ENCODE measurements around the gene STK32B. TPM values are rescaled to one million over a fixed set of nuclear protein-coding genes. Genes with fewer than 3 reads are reported as not detected.

Gene STK32B
- total and polyA plus RNA-seq, 2 donors (not counting 3 experiments of a cell fraction or from before 2014, with no cell fraction given), result 5.6 to 7.8 TPM

DNA sequence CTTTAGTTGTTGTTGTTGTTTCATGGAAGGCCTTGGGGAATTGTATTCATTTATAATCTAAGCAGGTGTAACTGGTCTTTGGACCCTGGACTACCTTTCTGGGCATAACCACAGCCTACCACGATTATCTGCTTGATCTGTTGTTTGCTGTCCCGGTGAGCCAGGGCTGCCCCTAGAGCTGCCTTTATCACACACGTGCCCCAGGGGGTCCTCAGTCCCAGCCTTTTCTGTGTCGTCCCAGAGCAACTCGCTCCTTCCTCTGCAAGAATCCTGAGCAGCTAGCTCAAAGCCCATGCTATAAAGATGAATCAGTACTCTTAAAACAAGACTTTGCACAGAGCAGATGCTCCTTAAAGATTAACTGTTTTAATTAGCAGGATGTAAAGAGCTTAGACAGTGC is 383.9 kb downstream of the STK32B start:
- Histone ChIP-seq H3K36me3 (ENCODE audit: control insufficient read depth in 2 of 2, extremely low read depth in 1 of 2, insufficient read depth in 2 of 2, low read length in 2 of 2) (no peaks in the 10 kb centered on the region), H2AFZ (ENCODE audit: low read depth, low read length) (no peak overlapping the region), H3K27ac (ENCODE audit: insufficient read depth, low read depth, low read length) (no peak overlapping the region), H3K79me2 (ENCODE audit: control insufficient read depth, insufficient read depth, low read length) (no peaks in the 10 kb centered on the region), H3K9me3 (replicated peaks; ENCODE audit: control insufficient read depth, insufficient read depth, low read length) (no peaks in the 10 kb centered on the region), H3K4me3 (replicated peaks in 1 of 3; ENCODE audit: insufficient read depth in 1 of 3, low read depth in 1 of 3, low read length in 3 of 3) (no peak overlapping the region), H4K20me1 (replicated peaks; ENCODE audit: control insufficient read depth, extremely low read depth, insufficient read depth, low read length) (no peaks in the 10 kb centered on the region), H3K9ac (replicated peaks; ENCODE audit: extremely low read depth, insufficient read depth, low read length) (no peak overlapping the region), H3K4me1 (ENCODE audit: control insufficient read depth, extremely low read depth, insufficient read depth, low read length) (no peaks in the 10 kb centered on the region), H3K4me2 (ENCODE audit: insufficient read depth, low read length) (no peak overlapping the region), H3K27me3 (ENCODE audit: control insufficient read depth in 2 of 2, insufficient read depth in 2 of 2, low read length in 2 of 2) (no peaks in the 10 kb centered on the region), H3K9me1 (replicated peaks; ENCODE audit: control insufficient read depth, extremely low read depth, insufficient read depth, low read length) (no peaks in the 10 kb centered on the region)
- TF ChIP-seq MYC (IDR thresholded peaks at IDR 0.05; ENCODE audit: low read depth, low read length) (no peak), POLR2AphosphoS5 (IDR thresholded peaks at IDR 0.05; ENCODE audit: insufficient read depth, low read depth, low read length) (no peak), EZH2 (IDR thresholded peaks at IDR 0.05; ENCODE audit: borderline replicate concordance, low read depth, low read length, severe bottlenecking) (no peak)
- TF ChIP-seq, protein P1, sequence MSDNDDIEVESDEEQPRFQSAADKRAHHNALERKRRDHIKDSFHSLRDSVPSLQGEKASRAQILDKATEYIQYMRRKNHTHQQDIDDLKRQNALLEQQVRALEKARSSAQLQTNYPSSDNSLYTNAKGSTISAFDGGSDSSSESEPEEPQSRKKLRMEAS (IDR thresholded peaks at IDR 0.05; ENCODE audit: insufficient read depth, insufficient read length), result no peak
- DNase-seq (ENCODE audit: low read depth, low spot score), result no peak
- intact Hi-C loops (cut with micrococcal nuclease) (no loop called here), dilution Hi-C loops (cut with MboI; ENCODE audit: extremely low pct_ligation_motif_present, low sequenced_read_pairs) (no loop called here)
- BruUV-seq (replicated peaks), result no TSS peak
- CTCF ChIA-PET, result interaction anchor here (0.8 kb wide), 2 partner anchors 26 to 35 kb away, joined by 3 to 5 read pairs; no protein-coding TSS in a partner anchor
- POLR2A ChIA-PET, result no interaction called here
- no peak for FAIRE-seq

DNA sequence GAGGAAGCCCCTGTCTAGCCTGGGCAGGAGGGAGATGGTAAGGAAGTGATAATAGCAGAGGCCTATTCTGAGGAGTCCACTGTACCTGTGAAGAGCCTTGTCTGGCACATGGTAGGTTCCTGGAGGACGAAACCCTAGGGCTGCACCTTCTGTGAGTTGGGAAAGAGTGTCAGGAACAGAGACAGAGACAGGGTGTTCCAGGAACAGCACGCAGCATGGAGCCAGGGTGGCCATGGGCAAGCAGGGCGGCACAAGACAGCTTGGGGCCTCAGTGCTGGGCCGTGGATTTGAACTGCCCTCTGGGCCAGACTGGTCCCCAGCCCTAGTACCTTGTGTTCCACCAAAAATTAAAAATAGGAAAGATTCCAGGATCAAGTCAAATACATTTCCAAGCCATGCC is 384.5 kb downstream of the STK32B start:
- intact Hi-C loops (cut with micrococcal nuclease) (no loop called here), dilution Hi-C loops (cut with MboI; ENCODE audit: extremely low pct_ligation_motif_present, low sequenced_read_pairs) (no loop called here)
- ChIA-PET CTCF (no interaction called here), POLR2A (no interaction called here)
- FAIRE-seq (no peak), DNase-seq (ENCODE audit: low read depth, low spot score) (no peak)
- Histone ChIP-seq H3K27ac (ENCODE audit: insufficient read depth, low read depth, low read length) (no peak overlapping the region), H4K20me1 (replicated peaks; ENCODE audit: control insufficient read depth, extremely low read depth, insufficient read depth, low read length) (no peaks in the 10 kb centered on the region), H3K4me2 (ENCODE audit: insufficient read depth, low read length) (no peak overlapping the region), H2AFZ (ENCODE audit: low read depth, low read length) (no peak overlapping the region), H3K36me3 (ENCODE audit: control insufficient read depth in 2 of 2, extremely low read depth in 1 of 2, insufficient read depth in 2 of 2, low read length in 2 of 2) (no peaks in the 10 kb centered on the region), H3K9me1 (replicated peaks; ENCODE audit: control insufficient read depth, extremely low read depth, insufficient read depth, low read length) (no peaks in the 10 kb centered on the region), H3K4me3 (replicated peaks in 1 of 3; ENCODE audit: insufficient read depth in 1 of 3, low read depth in 1 of 3, low read length in 3 of 3) (no peak overlapping the region), H3K4me1 (ENCODE audit: control insufficient read depth, extremely low read depth, insufficient read depth, low read length) (no peaks in the 10 kb centered on the region), H3K9ac (replicated peaks; ENCODE audit: extremely low read depth, insufficient read depth, low read length) (no peak overlapping the region), H3K27me3 (ENCODE audit: control insufficient read depth in 2 of 2, insufficient read depth in 2 of 2, low read length in 2 of 2) (no peaks in the 10 kb centered on the region), H3K9me3 (replicated peaks; ENCODE audit: control insufficient read depth, insufficient read depth, low read length) (no peaks in the 10 kb centered on the region), H3K79me2 (ENCODE audit: control insufficient read depth, insufficient read depth, low read length) (no peaks in the 10 kb centered on the region)
- TF ChIP-seq, protein P2, sequence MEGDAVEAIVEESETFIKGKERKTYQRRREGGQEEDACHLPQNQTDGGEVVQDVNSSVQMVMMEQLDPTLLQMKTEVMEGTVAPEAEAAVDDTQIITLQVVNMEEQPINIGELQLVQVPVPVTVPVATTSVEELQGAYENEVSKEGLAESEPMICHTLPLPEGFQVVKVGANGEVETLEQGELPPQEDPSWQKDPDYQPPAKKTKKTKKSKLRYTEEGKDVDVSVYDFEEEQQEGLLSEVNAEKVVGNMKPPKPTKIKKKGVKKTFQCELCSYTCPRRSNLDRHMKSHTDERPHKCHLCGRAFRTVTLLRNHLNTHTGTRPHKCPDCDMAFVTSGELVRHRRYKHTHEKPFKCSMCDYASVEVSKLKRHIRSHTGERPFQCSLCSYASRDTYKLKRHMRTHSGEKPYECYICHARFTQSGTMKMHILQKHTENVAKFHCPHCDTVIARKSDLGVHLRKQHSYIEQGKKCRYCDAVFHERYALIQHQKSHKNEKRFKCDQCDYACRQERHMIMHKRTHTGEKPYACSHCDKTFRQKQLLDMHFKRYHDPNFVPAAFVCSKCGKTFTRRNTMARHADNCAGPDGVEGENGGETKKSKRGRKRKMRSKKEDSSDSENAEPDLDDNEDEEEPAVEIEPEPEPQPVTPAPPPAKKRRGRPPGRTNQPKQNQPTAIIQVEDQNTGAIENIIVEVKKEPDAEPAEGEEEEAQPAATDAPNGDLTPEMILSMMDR (IDR thresholded peaks at IDR 0.05; ENCODE audit: extremely low read depth in 1 of 2, insufficient read depth in 1 of 2, low read depth in 1 of 2, low read length in 2 of 2), result no peak
- TF ChIP-seq MYC (IDR thresholded peaks at IDR 0.05; ENCODE audit: low read depth, low read length) (no peak), GATA2 (IDR thresholded peaks at IDR 0.05; ENCODE audit: insufficient read depth, insufficient read length, low read depth, low read length) (no peak), POLR2AphosphoS5 (IDR thresholded peaks at IDR 0.05; ENCODE audit: insufficient read depth, low read depth, low read length) (no peak), FOS (IDR thresholded peaks at IDR 0.05; ENCODE audit: borderline replicate concordance, insufficient read depth, low read length) (no peak), POLR2A (IDR thresholded peaks at IDR 0.05; ENCODE audit: low read depth, low read length) (no peak), JUN (IDR thresholded peaks at IDR 0.05; ENCODE audit: borderline replicate concordance, insufficient read depth, insufficient read length, low read depth) (no peak), EZH2 (IDR thresholded peaks at IDR 0.05; ENCODE audit: borderline replicate concordance, low read depth, low read length, severe bottlenecking) (no peak)
- TF ChIP-seq, protein P1 (IDR thresholded peaks at IDR 0.05; ENCODE audit: insufficient read depth, insufficient read length), result no peak
- BruUV-seq (replicated peaks), result no TSS peak

All from endothelial cell of umbilical vein (primary cell).